ENCODE data around the gene NUDT14. TPM values are rescaled to one million over a fixed set of nuclear protein-coding genes. Genes with fewer than 3 reads are reported as not detected.

Gene NUDT14
- total and polyA plus RNA-seq, 2 of the 8 experiments (the other 6 are each of a cell fraction or from before 2014, with no cell fraction given), result 25.5 to 33.3 TPM

- TF ChIP-seq TBP (IDR thresholded peaks at IDR 0.05; ENCODE audit: low read depth, low read length), result no peak
- no peak for TF ChIP-seq JUND (IDR thresholded peaks at IDR 0.05; ENCODE audit: low read length)
- no peak for TF ChIP-seq ASH2L (IDR thresholded peaks at IDR 0.05; ENCODE audit: low read length)
- CTCF ChIA-PET (ENCODE audit: partially characterized antibody), result interaction anchor here (0.6 to 2.0 kb wide), 17 partner anchors 9 to 1454 kb away, joined by 3 to 8 read pairs (median 4); partner anchors contain the start of gene JAG2
Measured at GRCh38 chr14:105145381-105146180, 35.5 kb downstream of the NUDT14 start.

More at GRCh38 chr14:105145381-105146180, 35.5 kb downstream of the NUDT14 start:
- H3K9me3 ChIP-seq (ENCODE audit: insufficient read depth in 2 of 2, low read depth in 1 of 2, low read length in 1 of 2), result peaks cover 0 to 7% of the 10 kb centered on the region in 2 experiments; a peak in 1 of 4 replicates
- no peak overlapping the region for H2BK5ac ChIP-seq (ENCODE audit: low read depth, low read length)
- H4K8ac ChIP-seq (ENCODE audit: extremely low read depth, insufficient read depth, low read length), result no peak overlapping the region; the same call in 1 of the 2 replicates
- DNase-seq (ENCODE audit: low read depth in 1 of 2, low spot score in 2 of 2) (peak in 1 of 2 experiments; percentile 44), FAIRE-seq (no peak)
- no peak overlapping the region for H4K5ac ChIP-seq (ENCODE audit: insufficient read length, low read depth, low read length)
- H3K27ac ChIP-seq (ENCODE audit: low read depth, low read length), result no peak overlapping the region
- no peak overlapping the region for H2AFZ ChIP-seq (ENCODE audit: low read length)
- H3K27me3 ChIP-seq (replicated peaks in 1 of 4; ENCODE audit: control insufficient read depth in 3 of 4, extremely low read depth in 1 of 4, insufficient read depth in 3 of 4, low read length in 3 of 4), result no peaks in the 10 kb centered on the region
- 86% methylated on average over 22 of the region's 28 CpGs; no CpG with 5 or more reads in 1 of the 2 experiments for WGBS, 2 experiments (ENCODE audit: extremely low coverage in 1 of 2, insufficient coverage in 1 of 2, insufficient read length in 1 of 2, insufficient replicate concordance in 2 of 2, low coverage in 1 of 2, low lambda C conversion rate in 2 of 2, missing lambda C conversion rate in 1 of 2)
- H4K20me1 ChIP-seq (replicated peaks in 1 of 2; ENCODE audit: control insufficient read depth in 1 of 2, insufficient read depth in 2 of 2, low read length in 2 of 2), result peaks cover 0 to 4% of the 10 kb centered on the region in 2 experiments
- no peaks in the 10 kb centered on the region for H3K23me2 ChIP-seq (ENCODE audit: low read depth, low read length)
- H3K4ac ChIP-seq (replicated peaks; ENCODE audit: insufficient read length, low read depth, low read length), result no peak overlapping the region
- no peak overlapping the region for H3K23ac ChIP-seq (ENCODE audit: insufficient read length)
- POLR2A ChIA-PET (ENCODE audit: partially characterized antibody), result interaction anchor here (0.6 kb wide), 1 partner anchor 61 kb away, joined by 3 read pairs; no protein-coding TSS in a partner anchor
- H3K4me1 ChIP-seq (replicated peaks in 1 of 4; ENCODE audit: control insufficient read depth in 3 of 4, insufficient read depth in 4 of 4, low read length in 3 of 4), result peaks cover 0 to 2% (median 0%) of the 10 kb centered on the region in 4 experiments; a peak in 1 of 7 replicates
- no peak overlapping the region for H2AK5ac ChIP-seq (ENCODE audit: low read depth, low read length)
- H3K56ac ChIP-seq (replicated peaks; ENCODE audit: insufficient read length, low read depth, low read length), result no peak overlapping the region
- no peak overlapping the region for H3K4me2 ChIP-seq (ENCODE audit: insufficient read depth in 1 of 2, low read depth in 2 of 2, low read length in 2 of 2)
- H2BK12ac ChIP-seq (ENCODE audit: low read depth, low read length), result no peak overlapping the region
- H3K18ac ChIP-seq (ENCODE audit: extremely low read depth, low read length), result no peak overlapping the region
- peaks cover 0 to 4% (median 0%) of the 10 kb centered on the region in 4 experiments; a peak in 1 of 8 replicates for H3K36me3 ChIP-seq (ENCODE audit: control insufficient read depth in 2 of 4, insufficient read depth in 4 of 4, low read length in 3 of 4)
- no peak overlapping the region for H3K4me3 ChIP-seq (ENCODE audit: extremely low read depth in 1 of 4, insufficient read depth in 2 of 4, low read depth in 3 of 4, low read length in 4 of 4)
- H2BK20ac ChIP-seq (ENCODE audit: low read length), result no peak overlapping the region
- no peak overlapping the region for H4K91ac ChIP-seq (replicated peaks; ENCODE audit: insufficient read length, low read length)
- H3K14ac ChIP-seq (ENCODE audit: insufficient read length), result no peak overlapping the region
- no peak overlapping the region for H2BK120ac ChIP-seq (replicated peaks; ENCODE audit: low read depth, low read length)
- H3K79me2 ChIP-seq (ENCODE audit: control insufficient read depth in 1 of 2, insufficient read depth in 2 of 2, low read length in 2 of 2), result no peaks in the 10 kb centered on the region
- no peak overlapping the region for H3K9ac ChIP-seq (replicated peaks in 1 of 4; ENCODE audit: extremely low read depth in 1 of 4, low read depth in 3 of 4, low read length in 3 of 4)
- H2BK15ac ChIP-seq (ENCODE audit: low read length), result no peak overlapping the region
- H3K79me1 ChIP-seq (ENCODE audit: low read depth, low read length), result no peaks in the 10 kb centered on the region
